ENCODE data around the gene AP2M1. TPM values are rescaled to one million over a fixed set of nuclear protein-coding genes. Genes with fewer than 3 reads are reported as not detected.
A peak's percentile ranks its signal among the peaks of the same experiment; 100 is the strongest.

AP2M1 gene
- total and polyA plus RNA-seq, 7 donors, result 203 to 240 (median 230) TPM

DNA sequence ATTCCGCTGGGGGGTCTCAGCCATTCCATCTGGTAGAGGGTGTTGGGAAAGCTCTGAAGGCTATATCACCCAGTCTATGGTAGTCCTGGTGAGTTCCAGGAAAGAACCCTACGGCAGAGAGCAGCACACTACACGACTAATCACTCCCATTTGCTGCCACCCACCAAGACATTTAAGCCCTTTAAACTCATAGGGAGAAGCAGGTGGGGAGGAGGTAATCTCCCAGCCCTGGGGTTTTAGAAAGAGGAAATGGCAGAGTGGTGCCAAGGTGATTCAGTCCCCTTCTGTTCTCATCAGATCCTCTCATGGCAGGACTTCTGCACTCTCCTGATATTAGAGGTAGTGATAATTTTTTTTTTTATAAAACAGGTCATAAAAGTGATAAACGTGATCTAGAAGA is 44.2 kb downstream of the AP2M1 start:
- intact Hi-C loops (cut with DNase I), result no loop called here
- 51% methylated on average over 4 of the region's 4 CpGs for WGBS, 2 donors
- H3K27ac ChIP-seq, result no peak overlapping the region
- no peaks in the 10 kb centered on the region for H3K9me3 ChIP-seq
- H3K4me3 ChIP-seq, result no peak overlapping the region
- no peaks in the 10 kb centered on the region for H3K4me1 ChIP-seq
- H3K36me3 ChIP-seq, result no peaks in the 10 kb centered on the region
- no peak for TF ChIP-seq POLR2A (IDR thresholded peaks at IDR 0.05)
- no peak for TF ChIP-seq EP300 (IDR thresholded peaks at IDR 0.05)
- TF ChIP-seq, protein P1, sequence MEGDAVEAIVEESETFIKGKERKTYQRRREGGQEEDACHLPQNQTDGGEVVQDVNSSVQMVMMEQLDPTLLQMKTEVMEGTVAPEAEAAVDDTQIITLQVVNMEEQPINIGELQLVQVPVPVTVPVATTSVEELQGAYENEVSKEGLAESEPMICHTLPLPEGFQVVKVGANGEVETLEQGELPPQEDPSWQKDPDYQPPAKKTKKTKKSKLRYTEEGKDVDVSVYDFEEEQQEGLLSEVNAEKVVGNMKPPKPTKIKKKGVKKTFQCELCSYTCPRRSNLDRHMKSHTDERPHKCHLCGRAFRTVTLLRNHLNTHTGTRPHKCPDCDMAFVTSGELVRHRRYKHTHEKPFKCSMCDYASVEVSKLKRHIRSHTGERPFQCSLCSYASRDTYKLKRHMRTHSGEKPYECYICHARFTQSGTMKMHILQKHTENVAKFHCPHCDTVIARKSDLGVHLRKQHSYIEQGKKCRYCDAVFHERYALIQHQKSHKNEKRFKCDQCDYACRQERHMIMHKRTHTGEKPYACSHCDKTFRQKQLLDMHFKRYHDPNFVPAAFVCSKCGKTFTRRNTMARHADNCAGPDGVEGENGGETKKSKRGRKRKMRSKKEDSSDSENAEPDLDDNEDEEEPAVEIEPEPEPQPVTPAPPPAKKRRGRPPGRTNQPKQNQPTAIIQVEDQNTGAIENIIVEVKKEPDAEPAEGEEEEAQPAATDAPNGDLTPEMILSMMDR (IDR thresholded peaks at IDR 0.05), result no peak
- TF ChIP-seq POLR2AphosphoS5 (IDR thresholded peaks at IDR 0.05), result no peak
- no peak for DNase-seq
- H3K27me3 ChIP-seq, result peaks cover 0 to 16% (median 5%) of the 10 kb centered on the region in 3 donors

DNA sequence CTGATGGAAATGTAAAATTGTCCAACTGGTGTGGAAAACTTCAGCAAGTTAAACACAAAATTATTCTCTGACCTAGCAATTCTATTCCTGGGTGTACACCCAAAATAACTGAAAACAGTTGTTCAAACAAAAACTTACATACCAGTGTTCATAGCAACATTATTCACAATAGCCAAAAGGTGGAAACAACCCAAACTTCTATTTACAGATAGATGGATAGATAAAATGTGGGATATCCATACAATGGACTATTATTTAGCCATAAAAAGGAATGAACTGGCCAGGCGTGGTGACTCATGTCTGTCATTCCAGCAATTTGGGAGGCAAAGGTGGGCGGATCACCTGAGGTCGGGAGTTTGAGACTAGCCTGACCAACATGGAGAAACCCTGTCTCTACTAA is 47.9 kb downstream of the AP2M1 start:
- TF ChIP-seq, protein P1 (IDR thresholded peaks at IDR 0.05), result no peak
- TF ChIP-seq POLR2AphosphoS5 (IDR thresholded peaks at IDR 0.05) (no peak), EP300 (IDR thresholded peaks at IDR 0.05) (no peak), POLR2A (IDR thresholded peaks at IDR 0.05) (no peak)
- DNase-seq, result no peak
- Histone ChIP-seq H3K4me1 (no peaks in the 10 kb centered on the region), H3K27ac (no peak overlapping the region), H3K4me3 (no peak overlapping the region), H3K9me3 (no peaks in the 10 kb centered on the region), H3K27me3 (peaks cover 0 to 42% (median 20%) of the 10 kb centered on the region in 3 donors), H3K36me3 (no peaks in the 10 kb centered on the region)
- 49 to 79% methylated on average over 3 of the region's 3 CpGs for WGBS, 2 donors
- intact Hi-C loops (cut with DNase I), result no loop called here

DNA sequence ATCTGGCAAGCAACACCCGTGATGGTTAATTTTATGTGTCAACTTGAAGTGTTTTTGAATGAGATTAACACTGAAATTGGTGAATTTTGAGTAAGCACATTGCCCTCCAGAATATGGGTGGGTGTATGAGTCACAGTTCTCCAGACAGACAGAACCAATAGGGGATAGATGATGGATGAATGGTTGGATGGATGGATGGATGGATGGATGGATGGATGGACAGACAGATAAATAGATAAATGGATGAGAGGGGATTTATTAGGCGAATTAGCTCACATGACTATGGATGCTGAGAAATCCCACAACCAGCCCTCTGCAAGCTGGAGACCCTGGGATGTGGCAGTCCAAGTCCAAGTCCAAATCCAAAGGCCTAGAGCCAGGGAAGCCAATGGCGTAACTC is 49.3 kb downstream of the AP2M1 start:
- H3K36me3 ChIP-seq, result no peaks in the 10 kb centered on the region
- no peaks in the 10 kb centered on the region for H3K9me3 ChIP-seq
- peaks cover 0 to 5% (median 3%) of the 10 kb centered on the region in 4 donors for H3K4me1 ChIP-seq
- no peak for TF ChIP-seq POLR2AphosphoS5 (IDR thresholded peaks at IDR 0.05)
- no peak for TF ChIP-seq POLR2A (IDR thresholded peaks at IDR 0.05)
- TF ChIP-seq, protein P1 (IDR thresholded peaks at IDR 0.05), result no peak
- TF ChIP-seq EP300 (IDR thresholded peaks at IDR 0.05), result no peak
- no peak overlapping the region for H3K27ac ChIP-seq
- intact Hi-C loops (cut with DNase I), result no loop called here
- no peak overlapping the region for H3K4me3 ChIP-seq
- H3K27me3 ChIP-seq, result peaks cover 5 to 56% (median 31%) of the 10 kb centered on the region in 3 donors
- DNase-seq, result no peak
- 77 to 86% methylated on average over 3 of the region's 3 CpGs for WGBS, 2 donors

DNA sequence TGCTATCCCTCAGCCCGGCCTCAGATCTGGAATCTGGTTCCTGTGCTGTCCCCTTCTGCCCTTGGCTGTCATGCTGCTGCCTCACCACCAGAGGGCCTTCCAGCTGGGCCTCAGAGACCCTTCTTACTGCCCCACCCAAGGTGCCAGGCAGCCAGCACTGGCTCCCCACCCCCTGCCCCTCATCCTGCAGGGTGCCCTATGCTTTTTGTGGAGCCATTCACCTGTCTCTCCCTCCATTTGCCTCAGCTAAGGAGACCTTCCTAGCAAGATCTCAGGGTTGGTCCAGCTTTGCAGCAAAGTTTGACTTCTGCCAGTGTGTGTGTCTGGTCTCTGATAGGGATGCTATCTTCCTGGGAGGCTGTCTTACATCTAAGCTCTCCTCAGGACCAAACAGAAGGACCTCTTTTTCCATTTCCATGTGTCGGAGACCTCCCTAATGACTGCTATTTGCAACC is 52.9 kb downstream of the AP2M1 start:
- 45 to 53% methylated on average over 2 of the region's 2 CpGs for WGBS, 2 donors
- H3K36me3 ChIP-seq, result no peaks in the 10 kb centered on the region
- H3K4me1 ChIP-seq, result peaks cover 0 to 25% (median 24%) of the 10 kb centered on the region in 4 donors
- TF ChIP-seq, protein P1 (IDR thresholded peaks at IDR 0.05), result peak; percentile 6 to 61 (median 50)
- TF ChIP-seq POLR2AphosphoS5 (IDR thresholded peaks at IDR 0.05), result no peak
- no peak overlapping the region for H3K4me3 ChIP-seq
- intact Hi-C loops (cut with DNase I), result no loop called here
- H3K9me3 ChIP-seq, result no peaks in the 10 kb centered on the region
- DNase-seq, result no peak
- no peak overlapping the region for H3K27ac ChIP-seq
- peaks cover 33 to 75% (median 57%) of the 10 kb centered on the region in 3 donors for H3K27me3 ChIP-seq

Data from sigmoid colon (tissue), 7 donors.